OCI-LY7 (cell line): ENCODE measurements around the gene TTC34.

ENCODE experiments used
- CTCF ChIP-seq: fragments of 200-600 bp; sonication (generic); conservative IDR thresholded peaks from 2 replicates; pipeline ENCODE4 v1.5.1; 2014; ENCODE audit warnings: mild to moderate bottlenecking, antibody characterized with exemption, low read length, moderate library complexity, mixed read lengths
- EZH2phosphoT487 ChIP-seq: fragments of 200-600 bp; sonication (generic); IDR thresholded peaks from 2 replicates; pipeline ENCODE4 v1.6.1; 2018; ENCODE audit warnings: low read depth, borderline replicate concordance, mild to moderate bottlenecking, mixed run types, antibody characterized with exemption, low read length, moderate library complexity, mixed read lengths

- no peak for TF ChIP-seq CTCF
- TF ChIP-seq EZH2phosphoT487: no peak
These were observed 49.0 kb upstream of the TTC34 start for GRCh38 chr1:2850502-2850901.
